Measurements from ENCODE around the gene HIC1. TPM values are rescaled to one million over a fixed set of nuclear protein-coding genes. Genes with fewer than 3 reads are reported as not detected.

The HIC1 gene
- total and polyA plus RNA-seq, 3 donors from 2014 or later, result 8.7 to 38.4 (median 36.1) TPM

DNA sequence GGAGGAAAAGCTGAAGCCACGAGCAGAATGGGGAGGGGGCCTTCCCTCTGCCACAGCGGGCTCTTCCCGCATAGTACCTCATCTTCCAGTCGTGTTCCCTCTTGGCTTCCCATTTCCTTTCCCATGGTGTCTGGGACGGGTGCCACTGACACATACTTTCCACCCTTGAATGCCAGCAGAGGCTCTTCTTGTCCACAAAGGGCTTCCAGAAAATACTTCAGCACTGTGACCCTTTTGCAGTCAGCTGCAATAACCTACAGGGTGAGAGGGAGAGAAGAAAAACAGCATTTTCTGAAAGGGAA is 30.7 kb downstream of the HIC1 start:
- intact Hi-C loops (cut with DNase I; ENCODE audit: low total_unique reads), result no loop called here
- 42 to 63% methylated on average over 4 to 5 of the region's 5 CpGs for WGBS, 2 donors
- TF ChIP-seq POLR2A (IDR thresholded peaks at IDR 0.05), result no peak
- TF ChIP-seq, protein P1, sequence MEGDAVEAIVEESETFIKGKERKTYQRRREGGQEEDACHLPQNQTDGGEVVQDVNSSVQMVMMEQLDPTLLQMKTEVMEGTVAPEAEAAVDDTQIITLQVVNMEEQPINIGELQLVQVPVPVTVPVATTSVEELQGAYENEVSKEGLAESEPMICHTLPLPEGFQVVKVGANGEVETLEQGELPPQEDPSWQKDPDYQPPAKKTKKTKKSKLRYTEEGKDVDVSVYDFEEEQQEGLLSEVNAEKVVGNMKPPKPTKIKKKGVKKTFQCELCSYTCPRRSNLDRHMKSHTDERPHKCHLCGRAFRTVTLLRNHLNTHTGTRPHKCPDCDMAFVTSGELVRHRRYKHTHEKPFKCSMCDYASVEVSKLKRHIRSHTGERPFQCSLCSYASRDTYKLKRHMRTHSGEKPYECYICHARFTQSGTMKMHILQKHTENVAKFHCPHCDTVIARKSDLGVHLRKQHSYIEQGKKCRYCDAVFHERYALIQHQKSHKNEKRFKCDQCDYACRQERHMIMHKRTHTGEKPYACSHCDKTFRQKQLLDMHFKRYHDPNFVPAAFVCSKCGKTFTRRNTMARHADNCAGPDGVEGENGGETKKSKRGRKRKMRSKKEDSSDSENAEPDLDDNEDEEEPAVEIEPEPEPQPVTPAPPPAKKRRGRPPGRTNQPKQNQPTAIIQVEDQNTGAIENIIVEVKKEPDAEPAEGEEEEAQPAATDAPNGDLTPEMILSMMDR (IDR thresholded peaks at IDR 0.05), result no peak

GRCh38 chr17:2086306-2086705 is 31.4 kb downstream of the HIC1 start:
- Histone ChIP-seq H3K27ac (peak overlapping the region in 1 of 2 donors; percentile 82), H3K27me3 (no peaks in the 10 kb centered on the region), H3K4me1 (peaks cover 76% of the 10 kb centered on the region), H3K4me3 (no peak overlapping the region), H3K36me3 (ENCODE audit: low read depth, missing control alignments) (no peaks in the 10 kb centered on the region), H3K9me3 (no peaks in the 10 kb centered on the region)
- TF ChIP-seq, protein P1 (IDR thresholded peaks at IDR 0.05), result no peak
- no peak for TF ChIP-seq POLR2A (IDR thresholded peaks at IDR 0.05)
- 76 to 79% methylated on average over 3 of the region's 3 CpGs for WGBS, 2 donors
- no peak for DNase-seq
- intact Hi-C loops (cut with DNase I; ENCODE audit: low total_unique reads), result no loop called here

More for the DNA sequence above, 30.7 kb downstream of the HIC1 start:
- peaks cover 70% of the 10 kb centered on the region for H3K4me1 ChIP-seq
- no peak for DNase-seq
- no peak overlapping the region for H3K4me3 ChIP-seq
- peak overlapping the region; percentile 35 to 82 for H3K27ac ChIP-seq
- no peaks in the 10 kb centered on the region for H3K27me3 ChIP-seq
- no peaks in the 10 kb centered on the region for H3K9me3 ChIP-seq
- H3K36me3 ChIP-seq (ENCODE audit: low read depth, missing control alignments), result no peaks in the 10 kb centered on the region

GRCh38 chr17:2087597-2088211 is 32.8 kb downstream of the HIC1 start:
- Histone ChIP-seq H3K27ac (no peak overlapping the region), H3K9me3 (no peaks in the 10 kb centered on the region), H3K27me3 (no peaks in the 10 kb centered on the region), H3K4me3 (no peak overlapping the region), H3K4me1 (peaks cover 67% of the 10 kb centered on the region), H3K36me3 (ENCODE audit: low read depth, missing control alignments) (no peaks in the 10 kb centered on the region)
- intact Hi-C loops (cut with DNase I; ENCODE audit: low total_unique reads), result no loop called here
- no peak for TF ChIP-seq POLR2A (IDR thresholded peaks at IDR 0.05)
- TF ChIP-seq, protein P1 (IDR thresholded peaks at IDR 0.05), result no peak
- no peak for DNase-seq
- WGBS, 2 donors, result 51 to 68% methylated on average over 10 of the region's 10 CpGs

DNA sequence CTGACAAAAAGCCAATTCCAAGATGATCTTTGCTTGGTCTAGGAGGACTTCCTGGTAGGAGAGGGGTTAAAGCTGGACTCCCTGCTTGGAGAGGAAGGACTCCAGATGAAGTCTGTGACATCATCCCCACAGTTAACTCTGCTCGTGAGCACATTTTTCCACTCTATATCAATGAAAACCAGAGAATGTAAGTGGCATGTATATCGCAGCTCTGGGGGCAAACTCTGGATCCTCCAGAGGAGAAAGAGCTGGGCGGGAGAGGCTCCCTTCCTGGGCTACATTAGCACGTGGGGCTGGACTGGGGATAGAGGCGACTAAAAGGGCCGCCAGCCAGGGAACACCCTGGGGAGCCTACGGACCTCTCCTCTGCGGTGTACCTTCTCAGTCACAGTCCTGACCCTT is 34.1 kb downstream of the HIC1 start:
- intact Hi-C loops (cut with DNase I; ENCODE audit: low total_unique reads), result no loop called here
- no peaks in the 10 kb centered on the region for H3K36me3 ChIP-seq (ENCODE audit: low read depth, missing control alignments)
- no peak overlapping the region for H3K4me3 ChIP-seq
- H3K9me3 ChIP-seq, result no peaks in the 10 kb centered on the region
- peaks cover 54% of the 10 kb centered on the region for H3K4me1 ChIP-seq
- no peak for TF ChIP-seq POLR2A (IDR thresholded peaks at IDR 0.05)
- TF ChIP-seq, protein P1 (IDR thresholded peaks at IDR 0.05), result no peak
- H3K27ac ChIP-seq, result peak overlapping the region; percentile 47 to 76
- H3K27me3 ChIP-seq, result no peaks in the 10 kb centered on the region
- no peak for DNase-seq
- WGBS, 2 donors, result 23 to 40% methylated on average over 8 of the region's 8 CpGs

- Histone ChIP-seq H3K36me3 (ENCODE audit: low read depth, missing control alignments) (no peaks in the 10 kb centered on the region), H3K27me3 (no peaks in the 10 kb centered on the region), H3K4me1 (peaks cover 42% of the 10 kb centered on the region), H3K9me3 (no peaks in the 10 kb centered on the region), H3K27ac (peak overlapping the region; percentile 21 to 57), H3K4me3 (no peak overlapping the region)
- TF ChIP-seq, protein P1 (IDR thresholded peaks at IDR 0.05), result no peak
- no peak for TF ChIP-seq POLR2A (IDR thresholded peaks at IDR 0.05)
- 54 to 64% methylated on average over 9 of the region's 9 CpGs for WGBS, 2 donors
- intact Hi-C loops (cut with DNase I; ENCODE audit: low total_unique reads), result loop anchor here (10.0 kb wide), 1 partner anchor 85 kb away; no protein-coding TSS in a partner anchor
- DNase-seq, result no peak
Observed at GRCh38 chr17:2090210-2090641, 35.3 kb downstream of the HIC1 start.
